GM18508 (cell line): ENCODE measurements around the gene CYP2C8.
"Not testable (repeated sequence)": the region's sequence is repeated elsewhere in the genome, so short reads cannot be mapped to it uniquely, and the experiment has no call there.

ENCODE experiments used
- ATAC-seq: cut with Tn5 transposase; IDR thresholded peaks from one replicate; pipeline ENCODE4 v1.9.1; 2021; ENCODE audit warnings: moderate number of reproducible peaks; ENCODE audit not compliant: insufficient read depth, unreplicated experiment

CYP2C8 gene

DNA sequence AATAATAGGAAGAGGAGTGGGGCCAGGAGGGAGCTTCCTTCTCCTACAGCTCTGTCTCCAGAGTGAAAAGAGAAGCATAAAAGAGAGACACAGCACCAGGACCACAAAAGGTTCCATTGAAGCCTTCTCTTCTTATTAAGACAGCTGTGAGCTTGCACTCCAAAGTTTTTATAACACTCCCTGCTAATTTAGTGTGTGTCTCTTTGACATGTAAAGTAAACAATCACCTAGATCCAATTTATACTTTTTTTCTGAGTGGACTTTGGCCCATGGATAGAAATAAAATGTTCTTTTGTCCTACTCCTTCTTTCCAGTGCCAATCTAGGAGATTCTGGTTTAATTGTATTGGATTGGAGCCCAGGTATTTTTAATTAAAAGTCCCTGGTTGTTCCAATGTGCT lies at the start of gene CYP2C8:
Gene CYP2C8, minus strand, starts transcription at position 212 of the 400 bp plus-strand sequence. Its CDS starts 95 bp downstream, at position 117.
- ATAC-seq: no peak

DNA sequence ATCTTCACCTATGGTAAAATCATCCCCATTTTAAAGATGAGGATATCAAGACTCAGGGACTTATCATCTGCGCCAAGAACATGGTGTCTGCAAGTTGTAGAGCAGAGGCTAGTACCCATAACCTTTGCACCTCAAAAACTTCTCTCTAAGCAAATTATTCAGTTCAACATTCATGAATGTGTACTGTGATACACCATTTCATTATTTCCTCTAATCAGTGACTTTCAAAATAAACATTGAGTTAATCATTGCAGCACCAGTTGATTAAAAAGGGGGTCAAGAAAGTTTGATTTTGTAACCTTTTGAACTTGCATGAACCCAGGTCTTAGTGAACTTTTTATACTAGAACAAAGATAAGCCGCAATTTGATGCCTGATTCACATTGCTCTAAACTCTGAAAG lies 47.6 kb upstream of the CYP2C8 start:
- ATAC-seq: no peak

DNA sequence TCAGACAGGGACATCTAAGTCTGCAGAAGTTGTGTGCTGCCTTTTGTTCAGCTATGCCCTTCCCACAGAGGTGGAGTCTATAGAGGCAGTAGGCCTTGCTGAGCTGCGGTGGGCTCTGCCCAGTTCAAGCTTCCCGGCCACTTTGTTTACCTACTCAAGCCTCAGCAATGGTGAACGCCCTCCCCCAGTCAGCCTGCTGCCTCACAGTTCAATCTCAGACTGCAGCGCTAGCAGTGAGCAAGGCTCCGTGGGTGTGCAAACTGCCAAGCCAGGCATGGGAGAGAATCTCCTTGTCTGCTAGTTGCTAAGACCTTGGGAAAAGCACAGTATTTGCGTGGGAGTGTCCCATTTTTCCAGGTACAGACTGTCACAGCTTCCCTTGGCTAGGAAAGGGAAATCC lies 41.5 kb upstream of the CYP2C8 start:
- ATAC-seq: not testable (repeated sequence)

- ATAC-seq: no peak
These were observed 28.5 kb upstream of the CYP2C8 start for GRCh38 chr10:95097805-95098204.

DNA sequence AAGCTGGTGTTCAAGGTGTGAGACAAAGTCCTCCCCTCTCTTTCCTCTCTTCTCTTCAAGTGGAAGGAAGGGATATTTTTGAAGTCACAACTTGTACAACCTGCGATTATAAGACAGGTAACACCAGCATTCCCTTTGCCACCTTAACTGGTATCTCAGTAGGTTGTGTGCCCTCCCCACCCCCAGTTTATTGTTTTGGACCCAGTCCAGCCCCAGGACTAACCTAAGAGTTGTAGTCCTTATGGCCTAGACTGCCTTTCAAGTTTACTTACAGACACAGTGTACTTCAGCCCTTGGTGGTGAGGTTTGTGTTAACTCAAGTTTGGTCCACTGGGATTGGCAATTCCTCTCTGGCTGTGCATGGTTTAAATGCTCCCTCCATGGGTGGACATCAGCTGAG lies 26.8 kb upstream of the CYP2C8 start:
- ATAC-seq: no peak

GRCh38 chr10:95079626-95080025 lies 10.3 kb upstream of the CYP2C8 start:
- not testable (repeated sequence) for ATAC-seq

GRCh38 chr10:95077556-95077955 lies 8.3 kb upstream of the CYP2C8 start:
- ATAC-seq: no peak

- ATAC-seq: no peak
These were observed 1.9 kb upstream of the CYP2C8 start for GRCh38 chr10:95071107-95071660.

DNA sequence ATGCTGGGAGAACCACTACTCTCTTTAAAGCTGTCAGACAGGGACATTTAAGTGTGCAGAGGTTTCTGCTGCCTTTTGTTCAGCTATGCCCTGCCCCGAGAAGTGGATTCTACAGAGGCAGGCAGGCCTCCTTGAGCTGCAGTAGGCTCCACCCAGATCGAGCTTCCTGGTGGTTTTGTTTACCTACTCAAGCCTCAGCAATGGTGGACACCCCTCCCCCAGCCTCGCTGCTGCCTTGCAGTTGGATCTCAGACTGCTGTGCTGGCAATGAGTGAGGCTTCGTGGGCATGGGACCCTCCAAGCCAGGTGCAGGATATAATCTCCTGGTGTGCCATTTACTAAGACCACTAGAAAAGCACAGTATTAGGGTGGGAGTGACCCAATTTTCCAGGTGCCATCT lies 5.2 kb downstream of the CYP2C8 start:
- ATAC-seq: not testable (repeated sequence)

- no peak for ATAC-seq
These were observed 12.4 kb downstream of the CYP2C8 start for GRCh38 chr10:95056744-95057363.

GRCh38 chr10:95049919-95050318 lies 19.4 kb downstream of the CYP2C8 start:
- ATAC-seq: no peak

- ATAC-seq: no peak
These were observed 21.1 kb downstream of the CYP2C8 start for GRCh38 chr10:95048206-95048605.

DNA sequence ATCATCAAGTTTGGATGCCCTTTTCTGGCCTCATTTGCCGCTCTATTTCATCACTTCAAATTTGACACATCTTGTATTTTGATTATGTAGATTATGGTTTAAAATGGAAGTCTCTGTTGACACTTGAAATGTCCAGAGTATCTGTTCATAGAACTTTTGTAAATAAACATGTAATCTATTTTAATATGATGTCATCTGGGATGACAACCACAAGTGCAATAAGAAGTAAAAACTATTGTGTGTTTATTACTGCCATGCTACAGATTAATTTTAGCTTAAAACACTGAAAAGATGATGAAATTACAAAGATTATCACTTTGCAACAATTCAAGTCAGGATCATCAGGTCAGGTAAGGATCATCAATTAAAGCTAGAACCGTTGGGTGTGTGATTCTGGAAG lies 30.0 kb downstream of the CYP2C8 start:
- no peak for ATAC-seq

DNA sequence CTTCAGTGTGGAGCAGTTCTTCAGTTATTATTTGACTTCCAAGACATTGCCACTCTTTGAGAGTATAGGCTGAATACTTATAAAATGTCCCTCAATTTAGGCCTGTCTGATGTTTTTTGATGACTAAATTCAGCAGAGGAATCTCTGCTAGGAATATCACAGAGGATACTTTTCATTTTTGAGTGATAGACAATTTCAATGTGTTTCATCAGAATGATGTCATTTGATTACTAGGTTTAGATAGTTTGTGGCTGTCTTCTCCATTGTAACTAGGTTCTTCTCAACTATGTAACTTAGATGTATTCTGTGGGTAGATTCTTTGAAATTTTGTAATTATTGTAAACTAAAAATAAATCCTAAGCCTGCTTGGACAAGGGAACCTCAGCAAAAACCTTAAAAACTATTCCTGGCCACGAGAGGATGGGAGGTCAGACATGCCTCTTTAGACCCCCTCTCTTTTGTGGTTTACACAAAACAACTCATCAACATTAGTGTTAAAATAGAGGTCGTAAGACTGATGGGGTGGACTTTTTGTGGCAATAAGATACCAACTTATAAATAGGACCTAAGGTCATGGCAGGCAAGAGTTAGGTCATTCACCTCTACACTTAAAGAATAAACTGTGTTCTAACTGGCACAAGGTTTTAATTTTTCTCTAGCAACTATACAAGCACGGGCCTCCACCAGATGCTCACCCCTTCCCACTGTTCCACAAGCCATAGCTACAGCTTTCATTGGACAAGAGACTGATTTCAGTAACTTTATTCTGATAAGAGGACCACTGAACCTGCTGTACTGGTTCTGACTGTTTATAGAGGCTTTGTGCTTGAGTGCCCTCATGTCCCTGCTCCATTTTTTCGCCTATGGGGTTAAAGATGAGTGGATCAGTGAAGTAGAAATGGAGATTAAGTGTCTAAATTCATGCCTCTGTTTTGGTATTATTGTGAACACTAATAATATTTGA lies 33.7 kb downstream of the CYP2C8 start:
- ATAC-seq: no peak

DNA sequence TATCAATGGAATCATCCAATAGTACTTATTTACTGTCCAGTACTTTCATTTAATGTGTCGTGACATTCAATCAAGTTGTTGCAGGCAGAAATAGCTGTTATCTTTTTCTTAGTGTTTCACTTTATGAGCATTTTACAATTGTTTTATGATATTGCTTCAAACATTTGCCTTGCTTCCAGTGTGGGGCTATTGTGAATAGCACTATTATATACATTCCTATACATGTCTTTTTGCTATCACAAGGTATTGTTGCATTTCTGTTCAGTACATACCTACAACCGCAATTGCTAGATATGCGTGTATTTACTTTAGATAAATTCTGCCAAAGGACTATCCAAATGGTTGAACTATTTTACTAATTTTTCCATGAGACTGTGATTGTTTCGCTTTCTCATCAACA lies 34.9 kb downstream of the CYP2C8 start:
- ATAC-seq: no peak

DNA sequence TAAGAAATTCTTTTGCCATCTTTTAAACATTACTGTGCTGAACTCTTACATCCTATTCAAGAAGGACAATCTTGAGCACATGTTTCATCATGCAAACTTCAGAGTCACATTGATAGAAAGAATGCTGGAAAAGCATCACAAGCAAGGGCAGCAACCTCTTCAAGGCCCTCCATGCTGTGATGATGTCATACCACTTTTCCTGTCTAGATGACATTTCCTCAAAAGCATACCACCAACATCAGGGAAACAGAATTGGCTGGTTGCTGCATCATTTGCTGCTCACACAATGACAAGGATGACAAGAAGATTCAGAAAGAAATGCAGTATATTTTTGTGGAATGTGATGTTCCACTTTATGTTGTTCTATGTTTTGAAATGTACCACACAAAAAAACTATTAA lies 37.6 kb downstream of the CYP2C8 start:
- ATAC-seq: no peak

DNA sequence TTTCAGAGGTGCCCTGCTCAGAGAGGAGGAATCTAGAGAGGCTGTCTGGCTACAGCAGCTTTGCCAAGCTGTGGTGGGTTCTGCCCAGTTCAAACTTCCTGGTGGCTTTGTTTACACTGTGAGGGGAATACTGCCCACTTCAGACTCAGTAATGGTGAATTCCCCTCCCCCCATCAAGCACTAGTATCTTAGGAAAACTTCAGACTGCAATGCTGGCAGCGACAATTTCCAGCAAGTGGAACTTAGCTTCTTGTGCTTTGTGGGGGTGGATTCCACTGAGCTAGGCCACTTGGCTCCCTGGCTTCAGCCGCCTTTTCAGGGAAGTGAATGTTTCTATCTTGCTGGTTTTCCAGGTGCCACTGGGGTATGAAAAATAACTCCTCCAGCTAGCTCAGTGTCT lies 42.8 kb downstream of the CYP2C8 start:
- no peak for ATAC-seq

DNA sequence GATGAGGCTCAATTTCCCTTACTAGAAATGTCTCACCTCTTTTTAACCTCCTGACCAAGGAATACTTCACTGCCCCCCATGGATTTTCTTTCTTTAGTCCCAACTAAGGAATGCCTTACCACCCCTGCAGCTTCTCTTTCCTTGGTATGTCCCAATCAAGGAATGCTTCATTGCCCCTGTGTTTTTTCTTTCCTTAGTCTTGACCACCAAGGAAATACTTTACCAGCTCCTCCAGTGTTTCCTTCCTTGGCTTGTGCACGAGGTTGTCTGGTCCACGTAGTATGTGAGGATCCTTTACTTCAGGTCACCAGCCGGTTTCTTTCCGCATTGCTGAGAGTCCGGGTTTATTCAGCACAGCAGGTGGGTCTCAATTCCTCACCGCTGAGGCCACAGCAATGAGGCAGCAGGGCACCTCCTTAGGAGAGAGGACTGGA lies 71.5 kb downstream of the CYP2C8 start:
- ATAC-seq: no peak

DNA sequence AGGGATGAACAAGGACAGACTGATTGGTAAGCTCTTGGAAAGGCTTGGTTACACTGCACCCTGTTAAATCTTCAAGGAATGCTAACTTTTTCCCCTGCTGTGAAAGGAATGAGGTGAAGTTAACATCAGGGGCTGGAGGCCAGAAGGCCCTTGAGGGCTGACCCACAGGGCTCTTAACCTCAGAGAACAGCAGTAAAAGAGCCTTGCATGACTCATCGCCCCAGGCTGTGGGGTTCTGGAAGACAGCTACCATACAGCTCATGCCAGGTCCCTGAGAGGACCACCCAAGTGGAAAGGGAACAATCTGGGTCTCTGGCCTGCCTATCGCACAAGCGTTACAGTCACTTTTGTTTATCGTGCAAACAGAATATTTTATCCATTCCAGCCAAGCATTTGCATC lies 76.5 kb downstream of the CYP2C8 start:
- no peak for ATAC-seq

GRCh38 chr10:94991243-94991888 lies 77.9 kb downstream of the CYP2C8 start:
- ATAC-seq: no peak

- no peak for ATAC-seq
These were observed 80.1 kb downstream of the CYP2C8 start for GRCh38 chr10:94989192-94989591.
